NCI-H1048 (cell line): ENCODE results near the gene ANXA1.

Experiments used
- DNase-seq: peaks from one replicate; lab custom pipeline; 2025; lab: John Stamatoyannopoulos, UW

Gene ANXA1

GRCh38 chr9:73138516-73138915 lies 13.1 kb upstream of the ANXA1 start:
- DNase-seq, result no peak

GRCh38 chr9:73141282-73141681 lies 10.4 kb upstream of the ANXA1 start:
- no peak for DNase-seq

GRCh38 chr9:73143711-73144328 lies 7.8 kb upstream of the ANXA1 start:
- DNase-seq, result no peak

GRCh38 chr9:73146111-73146815 lies 5.4 kb upstream of the ANXA1 start:
- DNase-seq, result peak; percentile 78

- DNase-seq, result no peak
These were observed 3.2 kb upstream of the ANXA1 start for GRCh38 chr9:73148447-73148937.

- no peak for DNase-seq
These were observed 2.1 kb upstream of the ANXA1 start for GRCh38 chr9:73149371-73150067.

GRCh38 chr9:73152543-73152844 lies 829 bp downstream of the ANXA1 start:
- no peak for DNase-seq

- DNase-seq, result no peak
These were observed 1.3 kb downstream of the ANXA1 start for GRCh38 chr9:73152953-73153352.

GRCh38 chr9:73153793-73154227 lies 2.1 kb downstream of the ANXA1 start:
- no peak for DNase-seq

GRCh38 chr9:73154271-73154670 lies 2.6 kb downstream of the ANXA1 start:
- DNase-seq, result no peak

GRCh38 chr9:73154722-73155121 lies 3.1 kb downstream of the ANXA1 start:
- no peak for DNase-seq

- no peak for DNase-seq
These were observed 3.7 kb downstream of the ANXA1 start for GRCh38 chr9:73155377-73155776.

- DNase-seq, result no peak
These were observed 4.6 kb downstream of the ANXA1 start for GRCh38 chr9:73155968-73156864.

GRCh38 chr9:73156865-73157187 lies 5.2 kb downstream of the ANXA1 start:
- DNase-seq, result no peak

GRCh38 chr9:73157811-73158210 lies 6.1 kb downstream of the ANXA1 start:
- DNase-seq, result no peak

GRCh38 chr9:73158723-73159122 lies 7.1 kb downstream of the ANXA1 start:
- DNase-seq, result no peak

- DNase-seq, result no peak
These were observed 9.2 kb downstream of the ANXA1 start for GRCh38 chr9:73160868-73161267.

- DNase-seq, result peak; percentile 58
These were observed 11.5 kb downstream of the ANXA1 start for GRCh38 chr9:73162987-73163768.

GRCh38 chr9:73165911-73166310 lies 14.2 kb downstream of the ANXA1 start:
- DNase-seq, result no peak

GRCh38 chr9:73166468-73166867 lies 14.8 kb downstream of the ANXA1 start:
- DNase-seq, result no peak

- no peak for DNase-seq
These were observed 15.9 kb downstream of the ANXA1 start for GRCh38 chr9:73167614-73168013.
